Stimulated activated CD8-positive, alpha-beta memory T cell treated with anti-CD3 and anti-CD28 coated beads, Interleukin-2, amount 100 ng/mL, for 1 hour (primary cell): ENCODE measurements around the gene SCRN2.

Experiments used
- DNase-seq, 2 donors: peaks; one replicate each; pipeline ENCODE4 v3.0.0-alpha.2; 2020; ENCODE audit warnings: low read depth in 2 of 2

SCRN2 gene

GRCh38 chr17:47872019-47872650 lies 31.1 kb upstream of the SCRN2 start:
- DNase-seq: no peak

GRCh38 chr17:47871048-47871447 lies 30.0 kb upstream of the SCRN2 start:
- DNase-seq: no peak

- DNase-seq: no peak
Measured at GRCh38 chr17:47870056-47870455, 29.0 kb upstream of the SCRN2 start.

GRCh38 chr17:47869114-47869513 lies 28.0 kb upstream of the SCRN2 start:
- DNase-seq: no peak

DNA sequence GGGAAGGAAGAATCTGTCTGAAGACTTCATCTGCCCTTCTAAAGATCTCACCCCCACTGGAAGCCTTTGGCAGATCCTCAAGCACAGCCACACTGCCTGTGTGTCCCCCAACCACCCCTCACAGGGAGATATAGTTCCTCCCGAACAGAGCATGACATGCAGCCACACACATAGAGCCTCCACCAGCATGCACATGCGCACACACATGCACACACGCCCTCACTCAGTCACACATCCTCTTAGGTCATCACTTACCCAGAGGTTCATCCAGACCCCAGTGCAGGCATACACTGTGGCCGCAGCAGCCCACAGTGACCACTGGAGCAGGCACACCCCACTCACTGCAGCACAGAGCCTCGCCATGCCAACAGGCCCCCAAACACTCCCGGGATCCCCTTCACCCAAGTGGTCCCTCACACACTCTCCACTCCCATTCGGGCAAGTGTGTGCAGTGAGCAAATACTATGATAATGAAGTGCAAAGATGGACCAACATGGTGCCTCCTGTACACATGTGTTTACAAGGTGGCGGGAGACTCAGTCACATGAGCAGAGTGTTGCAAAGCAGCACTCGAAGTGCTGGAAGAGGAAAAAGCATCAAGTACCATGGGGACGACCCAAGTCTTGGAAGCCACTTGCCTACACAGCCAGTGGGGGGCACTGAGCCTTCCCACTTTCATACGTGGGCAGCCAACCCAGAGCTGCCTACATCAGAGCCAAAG lies 26.9 kb upstream of the SCRN2 start:
- DNase-seq: no peak

DNA sequence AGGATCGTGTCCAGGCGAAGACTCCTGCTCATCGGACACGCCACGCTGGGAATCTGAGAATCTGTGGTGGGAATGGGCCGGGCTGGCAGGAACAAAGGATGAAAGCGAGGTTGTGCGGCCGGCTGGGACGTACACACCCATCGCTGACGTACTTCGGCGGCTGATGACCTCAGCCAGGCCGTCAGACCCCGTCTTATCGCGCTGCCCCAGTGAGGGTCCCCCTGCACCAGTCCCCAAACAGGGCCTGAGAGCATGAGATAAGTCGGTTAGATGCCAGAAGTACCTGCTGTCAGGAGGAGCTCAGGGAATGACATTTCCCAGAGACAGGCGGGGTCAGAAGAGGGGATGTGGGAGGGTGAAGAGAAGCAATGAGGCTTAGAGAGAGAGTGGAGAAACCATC lies 25.9 kb upstream of the SCRN2 start:
- no peak for DNase-seq

DNA sequence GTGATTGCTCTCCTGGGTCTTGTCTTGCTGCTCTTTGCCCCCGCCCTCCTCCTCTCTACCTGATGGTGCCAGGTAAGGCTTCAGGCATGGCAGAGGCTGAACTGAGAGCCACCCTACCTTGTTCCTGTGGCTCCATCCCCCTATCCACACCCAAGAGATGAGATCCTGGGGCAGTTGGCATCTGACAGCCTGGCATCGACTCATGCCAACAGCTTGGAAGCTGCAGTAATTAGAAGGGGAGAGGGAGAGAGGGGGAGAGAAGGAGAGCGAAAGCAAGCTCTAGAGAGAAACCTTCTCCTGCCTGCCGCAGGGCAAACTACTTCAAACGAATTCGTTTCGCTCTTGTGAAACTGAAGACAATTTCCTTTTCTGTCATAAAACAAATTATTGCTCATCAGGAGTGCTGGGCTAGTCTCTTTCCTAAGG lies 23.7 kb upstream of the SCRN2 start:
- DNase-seq: no peak

- DNase-seq: no peak
Measured at GRCh38 chr17:47862621-47863440, 21.8 kb upstream of the SCRN2 start.

- DNase-seq: no peak
Measured at GRCh38 chr17:47860386-47860785, 19.3 kb upstream of the SCRN2 start.

- no peak for DNase-seq
Measured at GRCh38 chr17:47857551-47858455, 16.7 kb upstream of the SCRN2 start.

GRCh38 chr17:47856830-47857229 lies 15.8 kb upstream of the SCRN2 start:
- no peak for DNase-seq

DNA sequence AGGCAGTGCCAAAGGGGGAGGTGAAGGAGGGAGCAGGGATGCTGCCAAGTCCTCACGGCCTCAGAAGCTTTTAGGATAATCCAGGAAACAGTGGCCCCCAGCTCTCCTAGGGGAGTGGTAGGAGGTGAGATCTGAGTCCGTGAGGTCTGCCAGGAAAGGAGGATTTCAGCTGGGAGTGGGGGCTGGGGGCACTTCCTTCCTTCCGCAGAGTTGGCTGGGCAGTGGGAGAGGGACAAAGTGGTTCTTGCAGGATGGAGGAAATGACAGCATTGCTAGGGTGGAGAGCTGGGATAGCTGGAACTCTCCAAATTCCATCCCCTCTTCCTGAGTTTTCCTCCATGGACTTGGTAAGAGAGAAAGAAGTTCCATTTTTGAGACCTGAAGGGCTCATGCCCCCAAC lies 14.7 kb upstream of the SCRN2 start:
- DNase-seq: no peak

DNA sequence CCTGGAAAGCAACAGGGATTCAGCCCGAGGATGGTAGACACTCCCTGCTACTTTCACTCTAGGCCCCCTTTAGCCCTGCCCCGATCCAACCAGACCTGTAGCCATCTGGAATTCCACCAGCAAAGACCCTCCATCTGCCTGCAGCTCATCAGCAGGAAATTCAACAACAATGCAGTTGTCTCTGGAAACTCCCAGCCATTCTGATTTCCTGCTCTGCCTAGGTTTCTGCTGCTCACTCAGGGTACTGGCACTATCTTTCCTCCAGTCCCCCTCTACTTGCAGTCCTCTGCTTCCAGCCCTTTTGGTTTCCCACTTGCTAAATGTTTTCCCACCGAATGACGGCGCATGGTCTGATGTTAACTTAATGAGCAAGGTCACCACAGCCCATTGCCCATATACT lies 12.5 kb upstream of the SCRN2 start:
- DNase-seq: no peak

- no peak for DNase-seq
Measured at GRCh38 chr17:47852113-47852949, 11.3 kb upstream of the SCRN2 start.

- no peak for DNase-seq
Measured at GRCh38 chr17:47851764-47852112, 10.7 kb upstream of the SCRN2 start.

- peak; percentile 36 to 53 for DNase-seq
Measured at GRCh38 chr17:47850692-47851573, 9.9 kb upstream of the SCRN2 start, which contains the start of gene SP6. Gene SP6, minus strand, starts transcription at chr17:47851163. Its CDS starts 2,734 bp downstream, at chr17:47848429.

DNA sequence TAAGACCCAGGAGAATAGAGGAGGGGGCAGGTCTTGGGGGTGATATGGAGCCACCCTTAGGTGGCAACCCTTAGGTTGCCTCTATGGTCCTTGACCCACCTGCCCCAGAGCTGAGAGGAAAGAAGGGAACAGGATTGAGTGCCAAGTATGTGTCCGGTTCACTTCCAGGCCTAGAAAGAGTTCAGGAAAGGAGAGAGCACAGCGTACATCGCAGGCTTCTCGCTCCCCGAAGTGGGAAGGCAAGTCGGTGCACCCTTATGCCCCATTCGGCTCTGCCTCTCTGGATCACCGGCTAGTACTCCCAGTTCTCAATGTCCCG lies 9.3 kb upstream of the SCRN2 start:
- DNase-seq: no peak

DNA sequence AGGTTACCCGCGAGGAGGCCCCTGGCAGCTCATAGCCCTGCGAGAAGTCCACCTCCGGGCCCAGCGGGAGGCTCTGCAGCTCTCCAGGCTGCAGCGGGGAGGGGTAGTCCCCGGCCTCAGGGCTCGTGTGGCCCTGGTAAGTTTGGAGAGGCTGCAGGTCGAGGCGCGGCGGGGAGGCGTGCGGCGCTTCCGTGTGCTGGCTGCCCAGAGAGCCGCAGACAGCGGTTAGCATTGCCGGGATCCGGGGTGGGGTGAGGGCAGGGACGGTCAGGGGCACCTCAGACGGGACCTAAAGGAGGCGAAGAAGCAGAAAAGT lies 7.1 kb upstream of the SCRN2 start:
- no peak for DNase-seq

- no peak for DNase-seq
Measured at GRCh38 chr17:47847341-47848197, 6.5 kb upstream of the SCRN2 start.
